Esophagus (tissue), 2 donors: ENCODE measurements around the gene CLEC2B. TPM values are rescaled to one million over a fixed set of nuclear protein-coding genes. Genes with fewer than 3 reads are reported as not detected.

Experiments
- H3K27ac ChIP-seq, 2 donors: one replicate each; pipeline ENCODE4 v1.5.1; 2013; ENCODE audit warnings: low read depth in 2 of 2, mild to moderate bottlenecking in 2 of 2, inconsistent platforms in 1 of 2, low read length in 1 of 2, moderate library complexity in 1 of 2
- H3K27me3 ChIP-seq, 2 donors: one replicate each; pipeline ENCODE4 v1.6.1; 2013; ENCODE audit warnings: low read length in 2 of 2, control low read depth in 1 of 2, mild to moderate bottlenecking in 1 of 2; ENCODE audit not compliant: insufficient read depth in 2 of 2, control insufficient read depth in 1 of 2
- H3K36me3 ChIP-seq, 2 donors: one replicate each; pipeline ENCODE4 v1.6.1; 2013; ENCODE audit warnings: low read length in 1 of 2; ENCODE audit not compliant: control insufficient read depth in 2 of 2, insufficient read depth in 2 of 2
- H3K4me1 ChIP-seq, 2 donors: one replicate each; pipeline ENCODE4 v1.6.1; 2013; ENCODE audit warnings: low read length in 1 of 2; ENCODE audit not compliant: control insufficient read depth in 2 of 2, insufficient read depth in 2 of 2
- H3K4me3 ChIP-seq, 2 donors: one replicate each; pipeline ENCODE4 v1.5.1; 2013; ENCODE audit warnings: low read length in 2 of 2, mild to moderate bottlenecking in 2 of 2, low read depth in 1 of 2, moderate library complexity in 1 of 2
- H3K9me3 ChIP-seq, 2 donors: one replicate each; pipeline ENCODE4 v1.6.1; 2013; ENCODE audit warnings: mild to moderate bottlenecking in 2 of 2, low read depth in 1 of 2, low read length in 1 of 2, moderate library complexity in 1 of 2; ENCODE audit not compliant: control insufficient read depth in 2 of 2, insufficient read depth in 1 of 2
- WGBS, 2 donors: extraction: QIAGEN DNeasy Blood & Tissue Kit; methylation state at CpG; one replicate each; pipeline ENCODE4 v1.1.7; 2013; 5-methylcytosine and 5-hydroxymethylcytosine counted together
- polyA plus RNA-seq, 2 donors: library from polyadenylated mRNA; stranded (reverse); fragments of 200-250 nt; gene quantifications; one replicate each; pipeline ENCODE4 v1.2.3, GENCODE V29; 2013
- donor health status: healthy with polysubstance abuse.
- donor health status: Bipolar disorder and iron deficiency.

The CLEC2B gene
- polyA plus RNA-seq, 2 donors, result 8.3 to 12.8 TPM

DNA sequence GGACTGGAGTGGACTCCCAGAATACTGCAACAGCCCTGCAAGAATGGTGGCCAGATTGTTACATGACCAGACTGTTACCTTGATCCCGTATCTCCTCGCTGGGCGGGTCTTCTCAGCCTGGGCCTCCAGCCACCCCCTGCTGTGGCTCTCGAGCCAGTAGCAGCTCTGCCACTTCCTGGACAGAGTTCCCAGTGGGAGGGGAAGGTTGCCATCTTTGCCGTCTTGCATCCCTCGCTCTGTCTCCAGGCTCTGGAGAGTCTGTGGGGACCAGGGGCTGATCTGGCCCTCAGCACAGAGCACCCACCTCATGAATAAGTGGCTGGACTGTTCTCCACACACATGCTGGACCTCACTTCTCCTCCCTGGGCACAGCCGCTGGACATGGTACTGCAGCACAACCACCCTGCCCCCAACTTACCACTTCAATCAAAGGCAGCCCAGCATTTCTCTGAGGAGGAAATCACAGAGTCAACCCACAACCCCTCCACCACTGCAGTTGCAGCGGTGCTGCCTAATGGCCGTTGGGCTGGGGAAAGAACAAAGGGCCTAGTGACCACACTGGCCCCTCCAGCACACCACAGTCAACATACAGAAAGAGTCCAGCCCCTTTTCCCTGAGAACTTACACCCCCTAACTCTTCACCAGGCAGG lies 48.7 kb downstream of the CLEC2B start:
- Histone ChIP-seq H3K27ac (no peak overlapping the region), H3K9me3 (no peaks in the 10 kb centered on the region), H3K4me1 (no peaks in the 10 kb centered on the region), H3K36me3 (no peaks in the 10 kb centered on the region), H3K4me3 (no peak overlapping the region), H3K27me3 (no peaks in the 10 kb centered on the region)
- WGBS, 2 donors, result 89% methylated on average over 9 of the region's 9 CpGs

DNA sequence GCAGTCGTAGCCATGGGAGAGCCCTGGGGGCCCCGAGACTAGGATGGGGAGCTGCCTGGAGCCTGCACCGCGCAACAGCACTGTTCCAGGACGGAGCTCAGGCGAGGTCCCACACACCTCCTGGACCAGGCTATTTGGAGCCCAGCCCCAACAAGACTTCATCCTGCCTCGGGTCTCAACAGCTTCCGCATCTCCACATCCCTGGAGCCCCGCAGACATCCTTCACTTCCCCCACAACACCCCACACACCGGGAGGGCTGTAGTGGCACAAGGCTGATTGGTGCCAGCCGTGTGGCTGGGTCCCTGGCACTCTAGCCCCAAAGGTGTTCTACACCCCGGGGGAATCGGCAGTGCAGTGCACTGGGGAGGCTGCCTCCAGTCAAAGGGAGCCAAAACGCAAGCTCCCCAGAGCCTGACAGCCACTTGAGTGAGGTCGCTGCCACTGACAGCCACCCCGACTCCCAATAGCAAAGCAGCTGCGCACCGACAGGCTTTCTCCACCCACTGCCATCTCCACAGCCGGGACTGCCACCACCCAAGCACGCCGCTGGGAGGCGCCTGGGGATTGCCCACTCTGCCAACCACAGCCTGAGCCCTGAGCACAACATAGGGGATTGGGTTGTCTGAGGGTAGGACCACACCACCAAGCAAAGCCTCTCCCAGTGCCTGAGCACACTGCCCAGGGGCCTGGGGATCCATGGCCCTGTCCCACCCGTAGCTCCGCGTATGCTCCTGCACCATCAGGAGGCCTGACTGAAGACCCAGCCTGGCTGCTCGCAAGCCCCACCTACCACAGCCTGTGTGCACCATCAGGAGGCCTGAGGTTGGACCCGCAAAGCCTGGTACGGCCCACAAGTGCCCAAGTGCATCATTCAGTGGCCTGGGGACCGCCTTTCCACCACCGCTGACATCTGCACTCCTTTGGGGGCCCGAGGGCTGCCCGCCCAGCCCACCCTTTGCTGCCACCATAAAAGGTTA lies 55.0 kb downstream of the CLEC2B start:
- WGBS, 2 donors, result 38 to 42% methylated on average over 32 of the region's 32 CpGs
- Histone ChIP-seq H3K4me3 (peak overlapping the region; percentile 11 to 26), H3K36me3 (no peaks in the 10 kb centered on the region), H3K27ac (no peak overlapping the region), H3K27me3 (no peaks in the 10 kb centered on the region), H3K4me1 (no peaks in the 10 kb centered on the region), H3K9me3 (no peaks in the 10 kb centered on the region)

DNA sequence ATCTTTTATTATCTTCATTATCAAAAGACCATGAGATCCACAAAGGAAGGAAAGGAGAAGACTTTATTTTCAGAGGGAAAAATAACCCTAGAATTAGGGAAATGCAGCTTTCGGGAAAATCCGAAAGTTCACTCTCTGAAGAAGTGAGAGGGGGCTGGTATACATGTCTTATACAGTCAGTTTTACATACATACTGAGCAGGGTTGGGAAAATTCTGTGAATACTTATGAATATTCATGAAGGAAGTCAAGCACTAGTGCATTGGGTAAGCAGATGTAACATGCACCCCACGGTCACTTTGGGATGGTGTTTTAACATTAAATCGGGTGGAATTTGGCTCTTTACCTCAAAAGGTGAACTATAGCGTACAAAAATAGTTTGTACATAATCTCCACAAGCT lies 57.5 kb downstream of the CLEC2B start:
- H3K4me3 ChIP-seq, result no peak overlapping the region
- no peaks in the 10 kb centered on the region for H3K4me1 ChIP-seq
- no peaks in the 10 kb centered on the region for H3K36me3 ChIP-seq
- H3K9me3 ChIP-seq, result no peaks in the 10 kb centered on the region
- H3K27ac ChIP-seq, result no peak overlapping the region
- 89 to 91% methylated on average over 5 of the region's 5 CpGs for WGBS, 2 donors
- no peaks in the 10 kb centered on the region for H3K27me3 ChIP-seq

DNA sequence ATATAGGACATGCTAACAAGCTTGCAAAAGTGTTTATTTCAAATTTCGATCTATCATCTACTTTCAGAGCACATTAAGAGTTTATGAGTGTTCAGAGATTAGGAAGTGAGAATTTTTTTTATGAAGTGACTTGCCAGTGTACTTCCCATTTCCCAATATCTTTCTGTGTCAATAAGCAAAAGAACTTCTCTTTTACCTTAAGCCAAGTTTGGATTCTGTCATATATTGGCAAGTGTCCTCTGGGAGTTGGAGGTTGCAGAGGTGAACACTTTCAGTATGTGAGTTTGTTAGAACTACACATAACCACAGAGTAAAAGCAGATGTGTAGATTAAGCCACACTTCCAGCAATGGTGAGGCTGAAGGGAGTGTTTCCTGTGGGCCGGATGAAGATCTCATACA lies 58.5 kb downstream of the CLEC2B start:
- Histone ChIP-seq H3K36me3 (no peaks in the 10 kb centered on the region), H3K27me3 (no peaks in the 10 kb centered on the region), H3K27ac (no peak overlapping the region), H3K4me1 (no peaks in the 10 kb centered on the region), H3K4me3 (no peak overlapping the region), H3K9me3 (no peaks in the 10 kb centered on the region)
- 75 to 76% methylated on average over 2 of the region's 2 CpGs for WGBS, 2 donors

DNA sequence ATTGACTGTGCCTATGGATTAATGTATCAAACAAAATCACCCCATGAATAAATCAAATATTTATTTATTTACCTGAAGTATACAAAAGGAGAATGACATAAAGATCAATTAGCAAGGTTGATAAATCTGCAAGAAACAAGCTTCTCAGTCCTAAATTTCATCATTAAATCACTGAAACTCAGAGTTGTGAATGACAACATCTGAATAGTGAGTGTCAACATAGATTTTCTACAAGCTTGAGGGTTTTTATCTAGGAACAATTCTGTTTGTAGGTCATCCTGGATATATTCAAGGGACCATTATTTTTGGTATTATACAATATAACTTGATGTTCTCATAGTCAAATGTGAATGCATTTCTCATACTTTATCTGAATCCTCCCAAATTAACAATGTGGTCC lies 59.3 kb downstream of the CLEC2B start:
- no peak overlapping the region for H3K27ac ChIP-seq
- H3K27me3 ChIP-seq, result no peaks in the 10 kb centered on the region
- H3K4me3 ChIP-seq, result no peak overlapping the region
- no peaks in the 10 kb centered on the region for H3K4me1 ChIP-seq
- no peaks in the 10 kb centered on the region for H3K36me3 ChIP-seq
- no peaks in the 10 kb centered on the region for H3K9me3 ChIP-seq

DNA sequence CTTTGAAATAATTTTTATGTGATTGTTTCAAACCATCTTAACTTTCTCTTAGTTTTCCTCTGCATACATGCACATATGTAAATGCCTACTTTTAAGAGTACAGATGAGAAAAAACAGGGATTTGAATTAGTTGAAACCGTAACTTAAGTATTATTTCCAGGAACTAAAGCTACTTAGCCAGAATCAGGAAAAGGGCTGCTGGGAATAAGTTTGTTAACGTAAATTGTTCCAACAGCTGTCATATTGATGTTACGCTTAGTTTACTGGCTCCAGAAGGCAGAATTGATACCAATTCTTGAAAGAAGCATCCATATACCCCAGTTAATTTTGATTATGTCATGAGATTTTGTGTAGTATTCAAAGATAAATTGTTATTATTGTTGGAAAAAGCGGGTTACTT lies 59.8 kb downstream of the CLEC2B start:
- Histone ChIP-seq H3K4me3 (no peak overlapping the region), H3K27ac (no peak overlapping the region), H3K27me3 (no peaks in the 10 kb centered on the region), H3K36me3 (no peaks in the 10 kb centered on the region), H3K4me1 (no peaks in the 10 kb centered on the region), H3K9me3 (no peaks in the 10 kb centered on the region)
- WGBS, 2 donors, result 76 to 78% methylated on average over 4 of the region's 4 CpGs

DNA sequence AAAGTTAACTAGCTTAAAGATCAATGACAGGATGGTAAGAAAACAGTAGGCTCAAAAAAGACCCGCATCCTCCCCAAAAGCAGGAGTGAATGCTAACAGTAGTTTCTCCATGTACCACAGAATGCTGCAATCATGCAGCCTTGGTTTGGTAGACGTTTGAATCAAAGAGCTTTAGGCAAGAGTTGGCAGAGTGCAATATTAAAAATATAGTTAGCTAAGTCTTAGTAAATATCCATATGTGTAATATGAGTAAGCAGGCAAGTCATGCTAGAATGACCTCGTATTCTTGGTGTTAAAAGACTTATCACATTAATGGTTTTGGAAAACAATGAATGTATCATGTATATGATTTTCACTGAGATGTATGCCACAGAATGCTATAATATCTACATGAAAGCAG lies 60.6 kb downstream of the CLEC2B start:
- 52 to 63% methylated on average over 3 of the region's 3 CpGs for WGBS, 2 donors
- Histone ChIP-seq H3K27ac (no peak overlapping the region), H3K9me3 (no peaks in the 10 kb centered on the region), H3K36me3 (no peaks in the 10 kb centered on the region), H3K4me1 (no peaks in the 10 kb centered on the region), H3K27me3 (no peaks in the 10 kb centered on the region), H3K4me3 (no peak overlapping the region)

DNA sequence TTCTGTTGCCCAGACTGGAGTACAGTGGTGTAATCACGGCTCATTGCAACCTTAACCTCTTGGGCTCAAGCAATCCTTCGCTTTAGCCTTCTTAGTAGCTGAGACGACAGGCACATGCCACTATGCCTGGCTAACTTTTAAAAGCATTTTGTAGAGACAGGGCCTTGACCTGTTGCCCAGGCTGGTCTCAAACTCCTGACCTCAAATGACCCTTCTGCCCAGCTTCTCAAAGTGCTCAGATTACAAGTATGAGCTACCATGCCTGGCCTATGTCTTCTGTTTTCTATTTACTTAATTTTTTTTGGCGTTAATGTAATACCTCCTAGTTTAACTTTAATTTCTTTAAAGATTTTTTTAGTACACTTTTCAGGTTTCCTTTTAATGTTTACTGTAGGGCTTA lies 62.4 kb downstream of the CLEC2B start:
- Histone ChIP-seq H3K27me3 (no peaks in the 10 kb centered on the region), H3K9me3 (no peaks in the 10 kb centered on the region), H3K4me3 (no peak overlapping the region), H3K27ac (no peak overlapping the region), H3K4me1 (no peaks in the 10 kb centered on the region), H3K36me3 (no peaks in the 10 kb centered on the region)
- 87 to 89% methylated on average over 4 of the region's 4 CpGs for WGBS, 2 donors

DNA sequence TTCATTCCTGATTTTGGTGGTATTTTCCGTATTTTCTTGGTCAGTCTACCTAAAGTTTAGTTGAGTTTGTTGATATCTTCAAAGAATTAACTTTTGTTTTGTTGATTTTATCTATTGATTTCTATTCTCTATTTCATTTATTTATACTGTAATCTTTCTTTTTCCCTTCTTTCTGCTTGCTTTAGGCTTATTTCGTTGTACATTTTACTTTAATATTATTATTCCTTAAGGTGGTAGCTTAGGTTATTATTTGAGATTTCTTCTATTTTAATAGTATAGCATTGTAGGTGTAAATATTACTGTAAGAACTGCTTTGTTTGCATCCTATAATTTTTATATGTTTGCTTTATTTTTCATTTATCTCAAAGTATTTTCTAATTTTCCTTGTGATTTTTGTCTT lies 63.3 kb downstream of the CLEC2B start:
- 95 to 96% methylated on average over 2 of the region's 2 CpGs for WGBS, 2 donors
- Histone ChIP-seq H3K36me3 (no peaks in the 10 kb centered on the region), H3K4me3 (no peak overlapping the region), H3K27me3 (no peaks in the 10 kb centered on the region), H3K27ac (no peak overlapping the region), H3K4me1 (no peaks in the 10 kb centered on the region), H3K9me3 (no peaks in the 10 kb centered on the region)
